Spinal cord (tissue), 10 donors: ENCODE data around the gene PPME1. TPM values are rescaled to one million over a fixed set of nuclear protein-coding genes. Genes with fewer than 3 reads are reported as not detected.
A peak's percentile ranks its signal among the peaks of the same experiment; 100 is the strongest.

Experiments
- DNase-seq, 6 donors: peaks; one replicate each; pipeline versions ENCODE4 v3.0.0 to v3.0.0-alpha.2; 2013 to 2015; ENCODE audit warnings: low spot score in 6 of 6, low read depth in 4 of 6
- H3K27ac ChIP-seq: one replicate; pipeline ENCODE4 v1.5.1; 2013; ENCODE audit warnings: low read depth, low read length, control low read depth
- H3K27me3 ChIP-seq: one replicate; pipeline ENCODE4 v1.6.1; 2013; ENCODE audit warnings: low read length; ENCODE audit not compliant: control insufficient read depth, insufficient read depth
- H3K36me3 ChIP-seq: one replicate; pipeline ENCODE4 v1.6.1; 2013; ENCODE audit warnings: low read length; ENCODE audit not compliant: control insufficient read depth, insufficient read depth
- H3K4me1 ChIP-seq: one replicate; pipeline ENCODE4 v1.6.1; 2013; ENCODE audit warnings: low read length; ENCODE audit not compliant: control insufficient read depth, insufficient read depth
- H3K4me3 ChIP-seq: one replicate; pipeline ENCODE4 v1.5.1; 2013; ENCODE audit warnings: low read depth, low read length, control low read depth
- H3K9me3 ChIP-seq: one replicate; pipeline ENCODE4 v1.6.1; 2013; ENCODE audit warnings: low read length; ENCODE audit not compliant: control insufficient read depth, insufficient read depth
- WGBS: methylation state at CpG from one replicate; pipeline ENCODE4 v1.1.5; 2013; ENCODE audit warnings: missing lambda C conversion rate; ENCODE audit not compliant: insufficient coverage; 5-methylcytosine and 5-hydroxymethylcytosine counted together
- polyA plus RNA-seq, 2 donors: library from polyadenylated mRNA; unstranded; fragments of 120-200 nt; gene quantifications; one replicate each; pipeline ENCODE4 v1.2.1, GENCODE V29; 2013; ENCODE audit not compliant: insufficient read length in 2 of 2
- total RNA-seq, 2 donors: library from RNA; depleted of rRNA in 1 of 2; stranded (reverse); fragments of 120-200 nt in 1 of 2; fragments of >200 nt in 1 of 2; gene quantifications; one replicate each; pipeline versions ENCODE4 v1.2.3 to v1.2.4, GENCODE V29; 2013 to 2014
- donor health status: healthy.

Gene PPME1
- total and polyA plus RNA-seq, 4 donors, result 36.1 to 73.8 (median 53.6) TPM

DNA sequence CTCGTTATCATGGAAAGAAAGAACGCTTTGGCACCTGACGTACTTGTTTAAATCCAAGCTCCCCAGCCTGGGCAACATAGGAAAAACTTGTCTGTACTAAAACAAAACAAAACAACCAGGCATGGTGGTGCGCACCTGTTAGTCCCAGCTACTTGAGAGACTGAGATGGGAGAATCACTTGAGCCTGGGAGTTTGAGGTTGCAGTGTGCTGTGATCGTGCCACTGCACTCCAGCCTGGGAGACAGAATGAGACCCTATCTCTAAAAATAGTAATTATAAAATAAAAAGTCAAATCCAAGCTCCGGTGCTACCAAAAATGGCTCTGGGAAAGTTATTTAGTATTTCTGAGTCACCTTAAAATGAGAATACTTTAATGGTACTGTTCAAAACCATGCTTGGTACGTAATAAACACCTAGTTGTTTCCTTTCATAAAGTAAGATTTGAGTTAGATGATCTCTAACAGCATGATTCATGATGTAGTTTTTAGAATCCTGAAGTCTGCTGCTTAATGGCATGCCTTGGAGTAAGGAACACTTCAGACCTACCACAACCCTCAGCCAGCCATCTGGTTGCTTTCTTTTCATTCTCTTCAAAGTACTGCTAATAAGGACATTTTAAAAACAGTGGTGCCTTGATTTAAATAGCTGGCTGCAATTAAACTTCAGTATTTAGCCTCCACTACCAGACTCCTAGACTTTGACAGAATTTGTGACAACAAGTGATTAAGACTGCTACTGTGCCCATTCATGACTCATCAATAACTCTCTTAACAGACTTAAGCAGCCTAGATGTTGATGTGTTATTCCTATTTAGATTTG is 8.4 kb downstream of the PPME1 start:
- no CpG with 5 or more reads among the region's 7 CpGs for WGBS
- peak in 1 of 6 donors; percentile 28 for DNase-seq
- Histone ChIP-seq H3K27me3 (no peaks in the 10 kb centered on the region), H3K4me3 (no peak overlapping the region), H3K9me3 (no peaks in the 10 kb centered on the region), H3K36me3 (no peaks in the 10 kb centered on the region), H3K4me1 (no peaks in the 10 kb centered on the region), H3K27ac (no peak overlapping the region)

DNA sequence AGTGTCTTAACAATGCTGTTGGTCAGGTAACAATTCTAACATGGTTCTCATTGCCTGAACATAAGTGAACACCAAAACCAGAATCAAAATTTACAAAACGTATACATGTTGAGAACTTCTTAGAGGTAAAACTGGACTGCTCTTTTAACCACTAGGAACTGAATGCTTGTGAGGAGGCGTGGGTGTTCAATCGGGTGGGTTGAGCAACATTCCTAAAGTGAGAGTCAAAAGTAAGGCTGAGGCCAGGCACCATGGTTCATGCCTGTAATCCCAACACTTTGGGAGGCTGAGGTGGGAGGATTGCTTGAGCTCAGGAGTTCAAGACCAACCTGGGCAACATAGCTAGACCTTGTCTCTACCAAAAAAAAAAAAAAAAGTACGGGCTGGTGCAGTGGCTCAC is 11.5 kb downstream of the PPME1 start:
- Histone ChIP-seq H3K9me3 (no peaks in the 10 kb centered on the region), H3K27ac (no peak overlapping the region), H3K27me3 (no peaks in the 10 kb centered on the region), H3K4me1 (no peaks in the 10 kb centered on the region), H3K4me3 (no peak overlapping the region), H3K36me3 (no peaks in the 10 kb centered on the region)
- 100% methylated on average over 1 of the region's 4 CpGs for WGBS
- DNase-seq, result no peak

DNA sequence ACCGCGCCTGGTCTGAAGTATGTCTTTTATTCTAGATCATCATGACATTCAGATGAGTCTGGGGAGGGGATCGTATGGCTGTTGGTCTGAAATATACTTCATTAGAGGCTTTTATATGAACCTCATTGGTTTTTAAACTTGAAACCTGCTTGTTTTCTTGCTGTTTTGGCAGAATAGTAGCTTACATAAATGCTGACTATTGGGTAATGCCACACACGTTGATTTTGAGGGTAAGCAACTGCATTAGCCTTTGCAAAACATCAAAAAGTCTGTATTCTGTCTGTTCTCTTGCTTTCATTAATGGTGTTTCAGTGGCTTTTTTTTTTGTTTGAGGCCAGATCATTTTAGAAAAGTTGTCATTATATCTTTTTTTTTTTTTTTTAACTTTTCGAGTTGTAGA is 14.2 kb downstream of the PPME1 start:
- peaks cover 4% of the 10 kb centered on the region for H3K36me3 ChIP-seq

DNA sequence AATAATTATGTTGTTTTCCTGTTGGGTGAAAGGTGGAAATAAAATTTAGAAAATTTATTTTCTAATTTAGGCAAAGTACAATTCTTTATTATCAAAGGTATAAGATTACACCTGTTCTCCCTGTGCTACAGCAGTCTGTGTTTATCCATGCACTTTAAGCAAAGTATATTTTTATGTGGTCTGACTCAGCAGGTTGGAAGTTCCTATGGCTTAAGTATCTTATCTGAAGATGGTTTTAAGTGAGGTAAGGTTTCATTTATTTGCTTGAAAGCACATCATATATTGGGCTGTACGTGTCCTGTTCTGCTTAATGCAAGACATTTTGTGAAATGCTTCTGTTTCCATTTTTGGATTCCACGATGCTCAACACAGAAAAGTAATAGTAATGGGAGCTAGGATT is 14.6 kb downstream of the PPME1 start:
- WGBS, result no CpG with 5 or more reads among the region's 2 CpGs
- peaks cover 2% of the 10 kb centered on the region for H3K9me3 ChIP-seq
- H3K27me3 ChIP-seq, result no peaks in the 10 kb centered on the region
- H3K27ac ChIP-seq, result no peak overlapping the region
- peak in 1 of 6 donors; percentile 34 for DNase-seq
- no peak overlapping the region for H3K4me3 ChIP-seq
- H3K4me1 ChIP-seq, result no peaks in the 10 kb centered on the region
- peaks cover 4% of the 10 kb centered on the region for H3K36me3 ChIP-seq

More for the DNA sequence above, 14.2 kb downstream of the PPME1 start:
- Histone ChIP-seq H3K4me3 (no peak overlapping the region), H3K4me1 (no peaks in the 10 kb centered on the region), H3K27me3 (no peaks in the 10 kb centered on the region), H3K9me3 (no peaks in the 10 kb centered on the region), H3K27ac (no peak overlapping the region)
- no peak for DNase-seq
- 100% methylated on average over 2 of the region's 5 CpGs for WGBS

DNA sequence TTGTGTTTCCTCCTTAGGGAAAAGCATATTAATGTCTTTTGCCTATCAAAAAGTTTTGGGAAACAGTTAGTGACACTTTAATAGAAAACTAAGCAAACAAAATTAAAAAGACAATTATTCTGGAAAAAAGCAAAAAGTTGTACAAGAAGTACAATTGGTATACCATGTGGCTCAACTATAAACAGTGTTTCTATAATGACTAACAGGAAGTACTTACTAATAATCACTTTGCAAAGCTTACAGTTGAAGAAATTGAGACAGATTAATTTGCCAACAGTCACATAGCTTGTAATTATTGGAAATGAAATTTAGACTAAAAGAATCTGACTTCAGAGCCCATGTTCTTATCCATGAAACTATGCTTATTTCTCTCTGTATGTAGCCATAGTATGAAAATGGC is 24.7 kb downstream of the PPME1 start:
- no peak for DNase-seq
- Histone ChIP-seq H3K27me3 (no peaks in the 10 kb centered on the region), H3K4me1 (no peaks in the 10 kb centered on the region), H3K9me3 (no peaks in the 10 kb centered on the region), H3K27ac (no peak overlapping the region), H3K36me3 (peaks cover 2% of the 10 kb centered on the region), H3K4me3 (no peak overlapping the region)

DNA sequence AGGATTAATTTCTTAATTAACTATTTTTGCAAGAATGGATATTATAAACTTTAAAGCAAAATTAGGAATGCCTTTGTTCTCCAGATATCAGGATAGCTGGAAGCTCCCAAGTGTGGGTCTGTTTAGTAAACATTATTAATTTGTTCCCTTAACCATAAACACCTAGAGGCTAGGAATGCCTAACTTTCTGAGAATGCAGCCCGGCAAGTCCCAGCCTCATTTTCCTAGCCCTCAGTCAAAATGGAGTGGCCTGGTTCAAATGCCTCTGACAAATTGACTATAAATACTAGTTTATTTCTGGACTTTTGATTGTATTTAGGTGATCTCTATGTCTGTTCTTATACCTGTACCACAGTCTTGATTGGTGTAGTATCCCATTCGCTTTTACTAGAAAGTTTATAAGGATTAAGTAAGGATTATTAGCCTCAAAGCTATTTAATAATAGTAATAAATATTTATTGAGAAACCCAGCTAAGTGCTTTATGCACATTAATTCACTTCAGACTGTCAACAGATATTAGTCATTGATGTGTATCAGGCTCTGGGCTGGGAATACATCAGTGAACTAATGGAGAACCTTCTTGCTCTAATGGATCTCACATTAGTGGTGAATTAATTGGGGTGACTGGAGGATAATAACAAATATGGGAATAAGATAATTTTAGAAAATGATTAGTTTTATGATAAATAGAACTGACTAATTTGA is 25.8 kb downstream of the PPME1 start:
- Histone ChIP-seq H3K4me1 (no peaks in the 10 kb centered on the region), H3K4me3 (no peak overlapping the region), H3K36me3 (no peaks in the 10 kb centered on the region), H3K27me3 (no peaks in the 10 kb centered on the region), H3K9me3 (no peaks in the 10 kb centered on the region), H3K27ac (no peak overlapping the region)
- no peak for DNase-seq
- WGBS, result no CpG with 5 or more reads among the region's 2 CpGs

DNA sequence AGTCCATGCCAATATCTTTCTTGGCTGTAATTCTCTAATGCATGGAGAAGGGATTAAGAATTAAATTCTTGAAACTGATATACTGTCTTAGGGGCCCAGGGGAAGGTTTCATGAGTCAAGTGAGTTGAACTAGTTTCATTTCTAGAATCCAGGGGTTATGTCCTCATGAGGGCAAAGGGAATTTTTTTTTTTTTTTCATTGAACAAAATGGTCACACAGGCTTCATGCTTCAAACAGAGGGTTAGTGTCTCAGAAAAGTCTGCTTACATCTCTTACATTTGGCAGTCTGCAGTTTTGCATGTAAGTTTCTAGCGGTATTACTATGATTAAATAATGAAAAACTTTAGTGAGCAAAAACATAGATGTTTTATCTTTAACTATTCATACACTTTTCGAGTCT is 32.9 kb downstream of the PPME1 start:
- peaks cover under 1% of the 10 kb centered on the region for H3K36me3 ChIP-seq
- H3K27me3 ChIP-seq, result no peaks in the 10 kb centered on the region
- no peaks in the 10 kb centered on the region for H3K9me3 ChIP-seq
- no peaks in the 10 kb centered on the region for H3K4me1 ChIP-seq
- no peak overlapping the region for H3K4me3 ChIP-seq
- no CpG with 5 or more reads among the region's 2 CpGs for WGBS
- peak overlapping the region; percentile 16 for H3K27ac ChIP-seq
- no peak for DNase-seq

DNA sequence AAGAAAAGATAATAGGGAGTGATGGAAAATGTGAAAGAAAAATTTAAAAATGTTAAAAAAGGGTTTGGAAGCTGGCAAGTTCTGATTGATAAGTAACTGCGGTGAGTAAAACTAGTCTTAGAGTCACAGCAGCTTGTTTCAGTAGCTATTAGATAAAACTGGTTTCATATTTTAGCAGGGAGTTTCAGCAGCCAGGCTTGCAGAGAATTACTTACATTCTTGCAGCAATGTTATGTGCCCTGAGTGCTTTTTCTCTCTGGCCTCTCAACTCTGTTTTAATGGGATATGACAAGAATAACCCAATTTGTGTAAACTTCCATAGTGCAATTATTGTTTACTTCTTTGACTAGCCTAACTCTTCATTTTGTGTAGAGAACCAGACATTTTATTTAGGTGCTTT is 33.6 kb downstream of the PPME1 start:
- Histone ChIP-seq H3K4me3 (no peak overlapping the region), H3K27me3 (no peaks in the 10 kb centered on the region), H3K27ac (no peak overlapping the region), H3K4me1 (no peaks in the 10 kb centered on the region), H3K36me3 (peaks cover 4% of the 10 kb centered on the region), H3K9me3 (no peaks in the 10 kb centered on the region)
- 100% methylated on average over 1 of the region's 1 CpG for WGBS
- DNase-seq, result no peak

DNA sequence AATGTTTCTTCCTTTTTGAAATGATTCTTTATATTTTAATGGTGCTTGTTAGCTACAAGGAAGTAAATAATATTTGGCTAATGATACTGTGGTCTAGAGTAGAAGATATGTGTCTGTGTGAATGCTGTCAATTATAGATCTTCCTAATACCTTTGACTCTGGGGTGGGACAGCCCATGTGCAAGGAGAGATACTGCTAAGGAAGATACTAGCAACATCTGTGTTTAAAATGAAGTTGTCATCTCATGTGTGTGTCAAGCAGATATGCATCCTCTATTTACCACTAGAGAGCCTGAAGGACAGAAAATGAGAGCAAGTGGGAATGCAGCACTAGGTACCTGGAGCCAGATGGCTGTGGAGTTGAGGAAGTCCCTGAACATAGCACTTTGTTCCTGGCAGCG is 34.1 kb downstream of the PPME1 start:
- no peak overlapping the region for H3K4me3 ChIP-seq
- no peaks in the 10 kb centered on the region for H3K4me1 ChIP-seq
- DNase-seq, result no peak
- H3K27ac ChIP-seq, result no peak overlapping the region
- peaks cover 4% of the 10 kb centered on the region for H3K36me3 ChIP-seq
- no peaks in the 10 kb centered on the region for H3K9me3 ChIP-seq
- no CpG with 5 or more reads among the region's 1 CpG for WGBS
- no peaks in the 10 kb centered on the region for H3K27me3 ChIP-seq

DNA sequence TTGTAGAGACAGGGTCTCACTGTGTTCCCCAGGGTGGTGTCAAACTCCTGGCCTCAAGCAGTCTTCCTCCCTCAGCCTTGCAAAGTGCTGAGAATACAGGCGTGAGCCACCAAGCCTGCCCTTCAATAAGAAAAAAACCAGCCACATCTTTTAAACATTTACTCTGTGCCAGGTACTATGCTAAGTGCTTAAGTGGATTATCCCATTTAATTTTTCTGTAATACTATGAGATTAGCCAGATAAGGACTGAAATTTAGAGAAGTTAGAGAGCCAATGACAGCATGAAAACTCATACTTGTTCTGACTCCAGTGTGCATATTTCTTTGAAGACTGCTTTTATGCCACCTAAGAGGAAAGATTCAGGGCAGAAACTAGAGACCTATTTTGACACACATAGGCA is 35.7 kb downstream of the PPME1 start:
- Histone ChIP-seq H3K4me3 (no peak overlapping the region), H3K9me3 (no peaks in the 10 kb centered on the region)

More for the DNA sequence above, 35.7 kb downstream of the PPME1 start:
- Histone ChIP-seq H3K27me3 (no peaks in the 10 kb centered on the region), H3K36me3 (peaks cover 4% of the 10 kb centered on the region), H3K27ac (no peak overlapping the region), H3K4me1 (no peaks in the 10 kb centered on the region)
- WGBS, result 100% methylated on average over 1 of the region's 1 CpG
- DNase-seq, result no peak
